Measurements from ENCODE around the gene CARMIL1.

DNA sequence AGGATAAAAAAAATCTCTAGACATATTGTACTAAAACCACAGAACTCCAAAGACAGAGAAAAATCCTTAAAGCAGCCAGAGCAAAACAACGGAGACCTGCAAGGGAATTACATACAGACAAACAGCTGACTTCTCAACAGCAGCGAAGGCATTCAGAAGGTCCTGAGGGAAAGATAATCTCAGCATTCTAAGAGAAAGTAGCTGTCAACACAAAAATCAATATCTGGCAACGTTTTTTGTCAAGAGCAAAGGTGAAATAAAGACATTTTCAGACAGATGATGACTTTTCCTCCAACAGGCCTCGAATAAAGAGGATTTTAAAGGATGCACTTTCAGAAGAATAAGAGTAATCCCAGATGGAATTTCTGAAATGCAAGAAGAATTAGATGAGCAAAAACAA is 366.7 kb downstream of the CARMIL1 start:
- TF ChIP-seq, protein P1, sequence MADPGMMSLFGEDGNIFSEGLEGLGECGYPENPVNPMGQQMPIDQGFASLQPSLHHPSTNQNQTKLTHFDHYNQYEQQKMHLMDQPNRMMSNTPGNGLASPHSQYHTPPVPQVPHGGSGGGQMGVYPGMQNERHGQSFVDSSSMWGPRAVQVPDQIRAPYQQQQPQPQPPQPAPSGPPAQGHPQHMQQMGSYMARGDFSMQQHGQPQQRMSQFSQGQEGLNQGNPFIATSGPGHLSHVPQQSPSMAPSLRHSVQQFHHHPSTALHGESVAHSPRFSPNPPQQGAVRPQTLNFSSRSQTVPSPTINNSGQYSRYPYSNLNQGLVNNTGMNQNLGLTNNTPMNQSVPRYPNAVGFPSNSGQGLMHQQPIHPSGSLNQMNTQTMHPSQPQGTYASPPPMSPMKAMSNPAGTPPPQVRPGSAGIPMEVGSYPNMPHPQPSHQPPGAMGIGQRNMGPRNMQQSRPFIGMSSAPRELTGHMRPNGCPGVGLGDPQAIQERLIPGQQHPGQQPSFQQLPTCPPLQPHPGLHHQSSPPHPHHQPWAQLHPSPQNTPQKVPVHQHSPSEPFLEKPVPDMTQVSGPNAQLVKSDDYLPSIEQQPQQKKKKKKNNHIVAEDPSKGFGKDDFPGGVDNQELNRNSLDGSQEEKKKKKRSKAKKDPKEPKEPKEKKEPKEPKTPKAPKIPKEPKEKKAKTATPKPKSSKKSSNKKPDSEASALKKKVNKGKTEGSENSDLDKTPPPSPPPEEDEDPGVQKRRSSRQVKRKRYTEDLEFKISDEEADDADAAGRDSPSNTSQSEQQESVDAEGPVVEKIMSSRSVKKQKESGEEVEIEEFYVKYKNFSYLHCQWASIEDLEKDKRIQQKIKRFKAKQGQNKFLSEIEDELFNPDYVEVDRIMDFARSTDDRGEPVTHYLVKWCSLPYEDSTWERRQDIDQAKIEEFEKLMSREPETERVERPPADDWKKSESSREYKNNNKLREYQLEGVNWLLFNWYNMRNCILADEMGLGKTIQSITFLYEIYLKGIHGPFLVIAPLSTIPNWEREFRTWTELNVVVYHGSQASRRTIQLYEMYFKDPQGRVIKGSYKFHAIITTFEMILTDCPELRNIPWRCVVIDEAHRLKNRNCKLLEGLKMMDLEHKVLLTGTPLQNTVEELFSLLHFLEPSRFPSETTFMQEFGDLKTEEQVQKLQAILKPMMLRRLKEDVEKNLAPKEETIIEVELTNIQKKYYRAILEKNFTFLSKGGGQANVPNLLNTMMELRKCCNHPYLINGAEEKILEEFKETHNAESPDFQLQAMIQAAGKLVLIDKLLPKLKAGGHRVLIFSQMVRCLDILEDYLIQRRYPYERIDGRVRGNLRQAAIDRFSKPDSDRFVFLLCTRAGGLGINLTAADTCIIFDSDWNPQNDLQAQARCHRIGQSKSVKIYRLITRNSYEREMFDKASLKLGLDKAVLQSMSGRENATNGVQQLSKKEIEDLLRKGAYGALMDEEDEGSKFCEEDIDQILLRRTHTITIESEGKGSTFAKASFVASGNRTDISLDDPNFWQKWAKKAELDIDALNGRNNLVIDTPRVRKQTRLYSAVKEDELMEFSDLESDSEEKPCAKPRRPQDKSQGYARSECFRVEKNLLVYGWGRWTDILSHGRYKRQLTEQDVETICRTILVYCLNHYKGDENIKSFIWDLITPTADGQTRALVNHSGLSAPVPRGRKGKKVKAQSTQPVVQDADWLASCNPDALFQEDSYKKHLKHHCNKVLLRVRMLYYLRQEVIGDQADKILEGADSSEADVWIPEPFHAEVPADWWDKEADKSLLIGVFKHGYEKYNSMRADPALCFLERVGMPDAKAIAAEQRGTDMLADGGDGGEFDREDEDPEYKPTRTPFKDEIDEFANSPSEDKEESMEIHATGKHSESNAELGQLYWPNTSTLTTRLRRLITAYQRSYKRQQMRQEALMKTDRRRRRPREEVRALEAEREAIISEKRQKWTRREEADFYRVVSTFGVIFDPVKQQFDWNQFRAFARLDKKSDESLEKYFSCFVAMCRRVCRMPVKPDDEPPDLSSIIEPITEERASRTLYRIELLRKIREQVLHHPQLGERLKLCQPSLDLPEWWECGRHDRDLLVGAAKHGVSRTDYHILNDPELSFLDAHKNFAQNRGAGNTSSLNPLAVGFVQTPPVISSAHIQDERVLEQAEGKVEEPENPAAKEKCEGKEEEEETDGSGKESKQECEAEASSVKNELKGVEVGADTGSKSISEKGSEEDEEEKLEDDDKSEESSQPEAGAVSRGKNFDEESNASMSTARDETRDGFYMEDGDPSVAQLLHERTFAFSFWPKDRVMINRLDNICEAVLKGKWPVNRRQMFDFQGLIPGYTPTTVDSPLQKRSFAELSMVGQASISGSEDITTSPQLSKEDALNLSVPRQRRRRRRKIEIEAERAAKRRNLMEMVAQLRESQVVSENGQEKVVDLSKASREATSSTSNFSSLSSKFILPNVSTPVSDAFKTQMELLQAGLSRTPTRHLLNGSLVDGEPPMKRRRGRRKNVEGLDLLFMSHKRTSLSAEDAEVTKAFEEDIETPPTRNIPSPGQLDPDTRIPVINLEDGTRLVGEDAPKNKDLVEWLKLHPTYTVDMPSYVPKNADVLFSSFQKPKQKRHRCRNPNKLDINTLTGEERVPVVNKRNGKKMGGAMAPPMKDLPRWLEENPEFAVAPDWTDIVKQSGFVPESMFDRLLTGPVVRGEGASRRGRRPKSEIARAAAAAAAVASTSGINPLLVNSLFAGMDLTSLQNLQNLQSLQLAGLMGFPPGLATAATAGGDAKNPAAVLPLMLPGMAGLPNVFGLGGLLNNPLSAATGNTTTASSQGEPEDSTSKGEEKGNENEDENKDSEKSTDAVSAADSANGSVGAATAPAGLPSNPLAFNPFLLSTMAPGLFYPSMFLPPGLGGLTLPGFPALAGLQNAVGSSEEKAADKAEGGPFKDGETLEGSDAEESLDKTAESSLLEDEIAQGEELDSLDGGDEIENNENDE (IDR thresholded peaks at IDR 0.05; ENCODE audit: insufficient replicate concordance, low read length): no peak
- TF ChIP-seq EGR1 (IDR thresholded peaks at IDR 0.05; ENCODE audit: borderline replicate concordance, low read depth, low read length) (no peak), SRF (IDR thresholded peaks at IDR 0.05; ENCODE audit: low read depth, low read length) (no peak), RFX5 (IDR thresholded peaks at IDR 0.05; ENCODE audit: borderline replicate concordance, low read depth, low read length) (no peak), POLR2A (IDR thresholded peaks at IDR 0.05; ENCODE audit: control extremely low read depth in 1 of 2, low read depth in 2 of 2, low read length in 2 of 2) (no peak), RBBP5 (IDR thresholded peaks at IDR 0.05; ENCODE audit: borderline replicate concordance, low read depth, low read length) (no peak), POLR2AphosphoS5 (IDR thresholded peaks at IDR 0.05; ENCODE audit: low read depth, low read length) (no peak), ZNF274 (IDR thresholded peaks at IDR 0.05; ENCODE audit: borderline replicate concordance, extremely low read depth, low read length) (no peak), GABPA (IDR thresholded peaks at IDR 0.05; ENCODE audit: borderline replicate concordance, insufficient read depth, low read length) (no peak), SAP30 (IDR thresholded peaks at IDR 0.05; ENCODE audit: insufficient read depth, insufficient replicate concordance, low read length) (no peak)
- TF ChIP-seq, protein P2, sequence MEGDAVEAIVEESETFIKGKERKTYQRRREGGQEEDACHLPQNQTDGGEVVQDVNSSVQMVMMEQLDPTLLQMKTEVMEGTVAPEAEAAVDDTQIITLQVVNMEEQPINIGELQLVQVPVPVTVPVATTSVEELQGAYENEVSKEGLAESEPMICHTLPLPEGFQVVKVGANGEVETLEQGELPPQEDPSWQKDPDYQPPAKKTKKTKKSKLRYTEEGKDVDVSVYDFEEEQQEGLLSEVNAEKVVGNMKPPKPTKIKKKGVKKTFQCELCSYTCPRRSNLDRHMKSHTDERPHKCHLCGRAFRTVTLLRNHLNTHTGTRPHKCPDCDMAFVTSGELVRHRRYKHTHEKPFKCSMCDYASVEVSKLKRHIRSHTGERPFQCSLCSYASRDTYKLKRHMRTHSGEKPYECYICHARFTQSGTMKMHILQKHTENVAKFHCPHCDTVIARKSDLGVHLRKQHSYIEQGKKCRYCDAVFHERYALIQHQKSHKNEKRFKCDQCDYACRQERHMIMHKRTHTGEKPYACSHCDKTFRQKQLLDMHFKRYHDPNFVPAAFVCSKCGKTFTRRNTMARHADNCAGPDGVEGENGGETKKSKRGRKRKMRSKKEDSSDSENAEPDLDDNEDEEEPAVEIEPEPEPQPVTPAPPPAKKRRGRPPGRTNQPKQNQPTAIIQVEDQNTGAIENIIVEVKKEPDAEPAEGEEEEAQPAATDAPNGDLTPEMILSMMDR (IDR thresholded peaks at IDR 0.05; ENCODE audit: control extremely low read depth in 1 of 3, insufficient read depth in 1 of 3, low read depth in 1 of 3, low read length in 3 of 3): no peak
- TF ChIP-seq, protein P3, sequence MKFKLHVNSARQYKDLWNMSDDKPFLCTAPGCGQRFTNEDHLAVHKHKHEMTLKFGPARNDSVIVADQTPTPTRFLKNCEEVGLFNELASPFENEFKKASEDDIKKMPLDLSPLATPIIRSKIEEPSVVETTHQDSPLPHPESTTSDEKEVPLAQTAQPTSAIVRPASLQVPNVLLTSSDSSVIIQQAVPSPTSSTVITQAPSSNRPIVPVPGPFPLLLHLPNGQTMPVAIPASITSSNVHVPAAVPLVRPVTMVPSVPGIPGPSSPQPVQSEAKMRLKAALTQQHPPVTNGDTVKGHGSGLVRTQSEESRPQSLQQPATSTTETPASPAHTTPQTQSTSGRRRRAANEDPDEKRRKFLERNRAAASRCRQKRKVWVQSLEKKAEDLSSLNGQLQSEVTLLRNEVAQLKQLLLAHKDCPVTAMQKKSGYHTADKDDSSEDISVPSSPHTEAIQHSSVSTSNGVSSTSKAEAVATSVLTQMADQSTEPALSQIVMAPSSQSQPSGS (IDR thresholded peaks at IDR 0.05; ENCODE audit: low read length): no peak

All from H1 (cell line).